GM10266 (cell line): ENCODE results near the gene BNIP1.

Experiments used
- DNase-seq: peaks from one replicate; pipeline ENCODE4 v3.0.0; 2012; ENCODE audit errors: extremely low spot score
- TF ChIP-seq, protein P1 (sequence below): IDR thresholded peaks from 2 replicates; pipeline ENCODE4 v1.5.1; 2012; ENCODE audit warnings: mild to moderate bottlenecking, low read depth; ENCODE audit not compliant: control insufficient read depth, insufficient read depth; ENCODE audit errors: missing control alignments

BNIP1 gene

DNA sequence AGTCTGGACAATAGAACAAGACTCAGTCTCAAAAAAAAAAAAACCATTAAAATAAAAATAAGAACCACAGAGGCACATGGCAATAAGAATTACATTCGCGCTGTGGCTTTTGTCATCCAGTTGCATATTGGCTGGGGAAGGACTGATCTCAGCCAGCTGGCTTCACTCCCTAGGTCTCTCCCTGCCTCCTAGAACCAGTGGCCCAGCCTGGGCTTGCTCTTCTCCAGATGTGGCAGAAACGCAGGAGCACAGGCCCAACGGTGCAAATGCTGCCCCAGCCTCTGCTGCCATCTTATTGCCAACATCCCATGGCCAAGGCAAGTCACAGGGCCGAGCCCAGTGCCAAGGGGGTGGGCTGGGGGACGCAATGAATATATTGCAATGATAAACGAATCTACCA, 53.7 kb downstream of the BNIP1 start:
- TF ChIP-seq, protein P1, sequence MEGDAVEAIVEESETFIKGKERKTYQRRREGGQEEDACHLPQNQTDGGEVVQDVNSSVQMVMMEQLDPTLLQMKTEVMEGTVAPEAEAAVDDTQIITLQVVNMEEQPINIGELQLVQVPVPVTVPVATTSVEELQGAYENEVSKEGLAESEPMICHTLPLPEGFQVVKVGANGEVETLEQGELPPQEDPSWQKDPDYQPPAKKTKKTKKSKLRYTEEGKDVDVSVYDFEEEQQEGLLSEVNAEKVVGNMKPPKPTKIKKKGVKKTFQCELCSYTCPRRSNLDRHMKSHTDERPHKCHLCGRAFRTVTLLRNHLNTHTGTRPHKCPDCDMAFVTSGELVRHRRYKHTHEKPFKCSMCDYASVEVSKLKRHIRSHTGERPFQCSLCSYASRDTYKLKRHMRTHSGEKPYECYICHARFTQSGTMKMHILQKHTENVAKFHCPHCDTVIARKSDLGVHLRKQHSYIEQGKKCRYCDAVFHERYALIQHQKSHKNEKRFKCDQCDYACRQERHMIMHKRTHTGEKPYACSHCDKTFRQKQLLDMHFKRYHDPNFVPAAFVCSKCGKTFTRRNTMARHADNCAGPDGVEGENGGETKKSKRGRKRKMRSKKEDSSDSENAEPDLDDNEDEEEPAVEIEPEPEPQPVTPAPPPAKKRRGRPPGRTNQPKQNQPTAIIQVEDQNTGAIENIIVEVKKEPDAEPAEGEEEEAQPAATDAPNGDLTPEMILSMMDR = no peak
- DNase-seq = no peak

DNA sequence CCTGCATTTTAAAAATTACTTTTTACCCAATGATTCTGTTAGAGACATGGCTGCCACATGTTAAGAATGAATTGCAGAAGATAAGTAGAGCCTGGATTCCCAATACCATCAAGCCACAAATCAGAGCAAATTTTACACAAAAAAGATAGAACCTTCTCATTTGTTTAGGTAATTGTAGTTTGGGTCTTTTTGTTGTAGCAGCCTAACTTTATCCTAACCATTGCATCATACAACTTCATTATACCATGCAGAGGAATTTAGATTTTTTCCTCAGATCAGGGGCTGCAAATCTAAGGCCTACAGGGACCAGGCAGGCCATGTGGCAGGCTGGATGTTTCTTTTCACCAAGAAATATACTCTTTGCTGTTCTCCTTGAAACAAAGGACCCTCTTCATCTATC, 56.0 kb downstream of the BNIP1 start:
- TF ChIP-seq, protein P1 = no peak

DNA sequence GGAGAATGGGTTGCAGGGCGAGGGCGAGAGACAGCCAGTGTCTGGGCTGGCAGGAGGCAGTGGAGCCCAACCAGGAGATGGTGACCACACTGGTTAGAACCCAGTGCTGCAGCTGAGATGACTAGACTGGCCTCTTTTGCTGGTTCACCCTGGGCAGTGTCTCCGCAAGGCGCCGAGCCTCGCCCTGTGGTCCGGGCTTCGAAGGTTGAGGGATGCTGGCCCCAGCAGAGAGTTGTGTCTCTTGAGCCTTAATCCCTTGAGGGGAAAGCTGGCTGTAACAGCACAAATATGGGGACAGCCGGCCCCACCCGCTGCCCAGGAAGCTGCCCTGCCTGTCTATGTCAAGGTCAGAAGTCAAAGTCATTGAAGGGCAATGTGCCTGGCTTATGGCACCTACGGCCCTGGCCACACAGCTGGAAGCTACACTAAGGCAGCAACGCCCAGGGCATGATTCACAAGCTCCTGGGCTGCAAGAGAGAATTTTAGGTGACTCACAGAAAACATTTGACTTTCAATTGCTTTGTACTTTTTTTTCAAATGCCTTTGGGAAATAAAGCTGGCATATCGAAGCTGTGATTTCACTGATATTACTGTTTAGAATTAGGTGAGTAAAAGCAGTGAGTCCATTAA, 57.4 kb downstream of the BNIP1 start:
- DNase-seq = no peak
- TF ChIP-seq, protein P1 = no peak

More for the DNA sequence above, 56.0 kb downstream of the BNIP1 start:
- DNase-seq = no peak

DNA sequence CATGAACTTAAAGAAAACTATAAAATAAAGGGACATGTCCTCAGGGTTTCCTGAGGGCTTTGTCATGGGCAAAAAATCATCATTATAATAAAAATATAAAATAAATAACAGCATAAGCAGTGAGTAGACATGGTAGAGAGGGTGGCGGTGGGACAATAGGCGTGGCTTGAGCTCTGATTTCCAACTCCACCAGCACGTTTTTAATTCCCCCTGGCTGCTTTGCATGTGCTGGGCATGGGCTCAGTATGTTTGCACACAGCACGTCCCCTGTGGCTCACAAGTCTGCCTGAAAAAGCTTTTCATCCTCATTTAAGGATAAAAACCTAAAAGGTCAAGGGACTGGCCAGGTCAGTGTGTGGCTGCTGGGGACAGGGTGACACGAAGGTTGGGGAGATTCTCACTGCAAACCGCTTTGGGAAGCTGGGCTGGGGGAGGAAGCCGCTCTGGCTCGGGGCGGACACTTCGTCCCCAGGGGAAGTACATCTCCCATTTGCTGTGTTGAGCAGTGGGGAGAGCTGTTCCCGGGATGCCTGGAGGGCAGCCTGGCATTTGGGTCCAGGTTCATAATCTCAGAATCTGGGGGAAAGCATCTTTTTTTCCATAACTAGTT, 58.0 kb downstream of the BNIP1 start:
- TF ChIP-seq, protein P1 = no peak
- no peak for DNase-seq

DNA sequence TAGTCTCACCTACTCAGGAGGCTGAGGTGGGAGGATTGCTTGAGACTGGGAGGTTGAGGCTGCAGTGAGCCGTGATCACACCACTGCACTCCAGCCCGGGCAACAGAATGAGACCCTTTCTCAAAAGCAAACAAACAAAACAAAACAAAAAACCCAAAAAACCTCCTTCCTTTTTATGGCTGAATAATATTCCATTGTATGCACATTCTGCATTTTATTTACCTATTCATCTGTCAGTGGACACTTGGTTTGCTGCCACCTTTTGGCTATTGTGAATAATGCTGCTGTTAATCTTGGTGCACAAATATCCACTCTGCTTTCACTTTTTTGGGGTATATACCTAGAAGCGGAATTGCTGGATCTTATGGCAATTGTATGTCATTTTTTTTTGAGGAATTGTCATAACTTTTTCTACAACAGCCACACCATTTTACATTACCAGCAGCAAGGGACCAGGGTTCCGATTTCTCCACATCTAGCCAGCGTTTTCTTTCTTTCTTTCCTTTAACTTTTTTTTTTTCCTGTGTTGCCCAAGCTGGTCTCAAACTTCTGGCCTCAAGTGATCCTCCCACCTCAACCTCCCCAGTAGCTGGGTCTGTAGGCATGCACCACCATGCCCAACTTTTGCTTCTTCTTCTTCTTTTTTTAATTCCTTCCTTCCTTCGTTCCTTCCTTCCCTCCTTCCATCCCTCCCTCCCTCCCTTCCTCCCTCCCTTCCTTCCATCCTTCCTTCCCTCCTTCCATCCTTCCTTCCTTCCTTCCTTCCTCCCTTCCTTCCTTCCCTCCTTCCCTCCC, 60.1 kb downstream of the BNIP1 start:
- no peak for DNase-seq
- TF ChIP-seq, protein P1 = peak; percentile 69

DNA sequence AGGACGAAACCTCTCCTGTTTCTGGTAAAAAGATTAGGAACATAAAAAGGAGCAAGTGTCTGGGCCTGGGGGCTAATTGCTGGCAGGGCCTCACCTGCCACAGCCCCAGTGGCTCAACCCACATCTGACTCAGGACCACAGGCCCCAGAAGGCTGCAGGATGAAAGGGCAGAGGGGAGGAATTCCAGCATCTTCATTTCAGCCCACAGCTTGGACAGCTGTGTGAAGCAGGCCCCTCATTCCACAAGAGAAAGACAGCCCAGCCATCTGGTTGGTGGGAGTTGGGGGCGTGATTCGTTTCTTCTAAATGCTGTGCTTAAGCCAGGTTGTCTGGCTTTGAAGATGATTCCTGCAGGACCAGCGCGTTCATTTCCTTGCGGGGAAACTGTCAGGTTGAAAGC, 61.6 kb downstream of the BNIP1 start:
- no peak for DNase-seq
- TF ChIP-seq, protein P1 = no peak

DNA sequence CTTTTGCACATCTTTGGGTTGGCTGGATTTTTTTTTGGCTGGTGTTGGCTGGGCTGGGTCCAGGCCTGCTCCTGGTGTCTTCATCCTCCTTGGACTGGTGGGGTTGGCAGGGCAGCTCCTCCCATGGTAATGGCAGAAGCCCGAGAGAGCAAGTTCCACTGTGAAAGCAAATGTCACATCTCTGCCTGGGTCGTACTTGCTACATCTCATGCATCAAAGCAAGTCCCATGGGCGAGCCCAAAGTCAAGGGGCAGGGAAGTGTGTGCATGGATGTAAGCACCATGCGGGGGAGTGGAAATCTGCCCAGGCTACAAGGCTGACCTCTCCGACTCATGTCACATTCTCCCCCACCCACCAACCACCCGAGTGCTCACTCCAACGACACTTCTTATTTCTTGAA, 64.0 kb downstream of the BNIP1 start:
- no peak for DNase-seq

More for the DNA sequence above, 64.0 kb downstream of the BNIP1 start:
- TF ChIP-seq, protein P1 = no peak
